ENCODE results near the gene DENR. TPM values are rescaled to one million over a fixed set of nuclear protein-coding genes. Genes with fewer than 3 reads are reported as not detected.
"Not testable (repeated sequence)": the region's sequence is repeated elsewhere in the genome, so short reads cannot be mapped to it uniquely, and the experiment has no call there.

DENR gene, protein sequence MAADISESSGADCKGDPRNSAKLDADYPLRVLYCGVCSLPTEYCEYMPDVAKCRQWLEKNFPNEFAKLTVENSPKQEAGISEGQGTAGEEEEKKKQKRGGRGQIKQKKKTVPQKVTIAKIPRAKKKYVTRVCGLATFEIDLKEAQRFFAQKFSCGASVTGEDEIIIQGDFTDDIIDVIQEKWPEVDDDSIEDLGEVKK
- total RNA-seq (ENCODE audit: unreplicated experiment), result 79.7 TPM
- long read RNA-seq, partial matches to known transcripts, result 0 of 3 reads
- long read RNA-seq, other reads (novel, unspliced or antisense), result 2 of 3 reads

DNA sequence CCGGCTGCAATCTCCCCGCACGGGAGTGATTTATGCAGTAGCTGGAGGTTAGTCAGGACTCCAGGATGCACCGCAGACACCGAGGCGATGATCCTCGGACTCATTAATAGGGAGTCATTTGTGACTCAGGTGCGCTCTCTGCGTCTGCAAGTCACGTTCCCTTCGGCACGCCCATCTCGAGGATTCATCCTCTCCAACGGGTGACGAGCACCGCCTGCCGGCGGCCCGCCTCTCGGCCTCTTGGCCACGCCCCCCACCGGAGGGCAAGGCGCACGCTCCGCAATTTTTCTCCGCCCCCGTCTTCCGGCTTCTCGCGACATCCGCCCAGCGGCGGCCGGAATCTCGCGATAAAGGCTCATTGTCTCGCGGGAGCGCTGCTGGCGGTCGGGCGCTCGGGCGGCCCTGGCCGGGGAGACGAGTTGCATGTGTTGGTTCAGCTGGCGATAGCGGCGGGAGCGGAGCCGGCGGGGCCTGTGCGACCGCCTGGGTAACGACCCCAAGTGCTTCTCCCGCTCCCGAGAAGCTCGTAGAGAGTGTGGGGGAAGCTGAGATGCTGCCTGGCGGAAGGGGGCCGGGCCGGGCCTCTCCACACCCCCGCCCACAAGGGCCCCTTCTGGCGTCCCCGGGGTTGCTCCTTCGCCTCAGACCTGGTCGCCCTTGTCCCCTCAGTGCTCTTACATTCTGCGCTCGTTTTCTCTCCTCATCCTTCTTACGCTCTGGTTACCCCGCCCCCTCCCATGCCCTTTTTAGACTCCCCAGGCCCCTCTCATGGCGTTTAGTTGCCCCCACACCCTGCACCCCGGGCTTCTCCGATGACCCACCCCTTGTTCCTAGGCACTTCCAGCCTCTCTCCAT is at the start of gene DENR:
DENR (plus strand) TSS at position 361 of the 855 bp plus-strand sequence. CDS start 878 bp downstream, outside the sequence.
- Mint-ChIP-seq H3K27me3 (ENCODE audit: unreplicated experiment) (peaks cover 11% of the 10 kb centered on the region), H3K4me1 (ENCODE audit: unreplicated experiment) (peaks cover 51% of the 10 kb centered on the region), H3K4me3 (ENCODE audit: unreplicated experiment) (peak within 1 kb of the TSS; percentile 99), H3K27ac (ENCODE audit: unreplicated experiment) (peak within 1 kb of the TSS; percentile 97), H3K36me3 (ENCODE audit: low read depth, unreplicated experiment) (peaks cover 40% of the 10 kb centered on the region), H3K9me3 (ENCODE audit: unreplicated experiment) (no peaks in the 10 kb centered on the region)
- peak; percentile 100 for DNase-seq (ENCODE audit: low spot score)
- TF ChIP-seq, protein P1, sequence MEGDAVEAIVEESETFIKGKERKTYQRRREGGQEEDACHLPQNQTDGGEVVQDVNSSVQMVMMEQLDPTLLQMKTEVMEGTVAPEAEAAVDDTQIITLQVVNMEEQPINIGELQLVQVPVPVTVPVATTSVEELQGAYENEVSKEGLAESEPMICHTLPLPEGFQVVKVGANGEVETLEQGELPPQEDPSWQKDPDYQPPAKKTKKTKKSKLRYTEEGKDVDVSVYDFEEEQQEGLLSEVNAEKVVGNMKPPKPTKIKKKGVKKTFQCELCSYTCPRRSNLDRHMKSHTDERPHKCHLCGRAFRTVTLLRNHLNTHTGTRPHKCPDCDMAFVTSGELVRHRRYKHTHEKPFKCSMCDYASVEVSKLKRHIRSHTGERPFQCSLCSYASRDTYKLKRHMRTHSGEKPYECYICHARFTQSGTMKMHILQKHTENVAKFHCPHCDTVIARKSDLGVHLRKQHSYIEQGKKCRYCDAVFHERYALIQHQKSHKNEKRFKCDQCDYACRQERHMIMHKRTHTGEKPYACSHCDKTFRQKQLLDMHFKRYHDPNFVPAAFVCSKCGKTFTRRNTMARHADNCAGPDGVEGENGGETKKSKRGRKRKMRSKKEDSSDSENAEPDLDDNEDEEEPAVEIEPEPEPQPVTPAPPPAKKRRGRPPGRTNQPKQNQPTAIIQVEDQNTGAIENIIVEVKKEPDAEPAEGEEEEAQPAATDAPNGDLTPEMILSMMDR (IDR thresholded peaks at IDR 0.05; ENCODE audit: unreplicated experiment), result peak; percentile 62

DNA sequence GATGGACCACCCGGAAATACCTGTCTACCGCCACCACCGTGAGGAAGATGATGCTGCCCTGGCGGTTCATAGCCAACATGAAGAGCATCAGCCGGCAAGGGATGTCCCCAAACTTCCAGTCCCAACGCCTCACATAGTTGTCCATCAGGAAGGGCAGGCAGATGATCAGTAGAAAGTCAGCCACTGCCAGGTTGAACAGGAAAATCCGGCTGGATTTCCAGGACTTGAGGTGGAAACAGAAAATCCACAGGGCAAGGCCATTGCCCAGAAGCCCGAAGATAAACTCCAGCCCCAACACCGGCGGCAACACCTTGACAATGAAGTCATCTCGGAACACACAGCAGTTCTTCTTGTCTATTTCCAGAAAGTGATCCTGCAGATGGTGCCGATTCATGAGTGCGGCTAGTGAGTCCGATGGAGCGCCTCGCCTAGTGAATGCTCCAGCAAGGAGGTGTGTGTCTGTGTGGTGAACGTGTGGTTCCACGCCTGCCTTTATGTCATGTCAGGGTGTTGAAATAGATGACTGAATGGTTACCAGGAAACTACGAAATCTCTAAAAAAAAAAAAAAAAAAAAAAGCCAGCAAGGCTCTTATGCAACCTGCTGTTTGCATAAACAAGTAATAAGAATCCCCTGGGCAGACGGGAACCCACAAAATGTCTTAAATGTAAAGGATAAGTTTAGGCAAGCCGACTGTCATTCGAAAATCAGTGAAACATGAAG is 49.6 kb upstream of the DENR start, which contains the start of gene HCAR2:
HCAR2 (minus strand) TSS at position 468 of the 722 bp plus-strand sequence; CDS start at position 394, 74 bp downstream.
- not testable (repeated sequence) for DNase-seq (ENCODE audit: low spot score); H3K27me3 Mint-ChIP-seq (ENCODE audit: unreplicated experiment); H3K9me3 Mint-ChIP-seq (ENCODE audit: unreplicated experiment); H3K4me1 Mint-ChIP-seq (ENCODE audit: unreplicated experiment); H3K27ac Mint-ChIP-seq (ENCODE audit: unreplicated experiment); H3K4me3 Mint-ChIP-seq (ENCODE audit: unreplicated experiment); H3K36me3 Mint-ChIP-seq (ENCODE audit: low read depth, unreplicated experiment)

DNA sequence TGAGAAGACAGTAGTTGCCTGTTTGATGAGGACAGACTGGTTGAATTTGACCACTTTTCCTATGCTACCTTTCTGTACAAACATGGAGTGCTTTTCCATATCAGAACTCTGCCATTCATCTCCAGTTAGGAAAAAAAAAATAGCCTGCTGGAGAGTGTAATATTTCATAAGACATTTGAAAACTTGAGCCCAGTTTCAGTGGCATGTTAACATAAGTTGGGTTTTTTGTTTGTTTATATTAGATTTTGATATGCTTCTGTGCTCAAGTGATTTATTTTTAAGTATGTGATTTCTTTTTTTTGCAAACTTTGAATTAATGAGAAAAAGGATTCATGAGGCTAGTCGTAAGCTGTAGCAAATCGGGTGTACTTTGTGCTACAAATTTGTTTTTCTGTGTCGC is 48.8 kb upstream of the DENR start:
- not testable (repeated sequence) for H3K36me3 Mint-ChIP-seq (ENCODE audit: low read depth, unreplicated experiment); H3K27ac Mint-ChIP-seq (ENCODE audit: unreplicated experiment); H3K9me3 Mint-ChIP-seq (ENCODE audit: unreplicated experiment); DNase-seq (ENCODE audit: low spot score); H3K4me1 Mint-ChIP-seq (ENCODE audit: unreplicated experiment); H3K4me3 Mint-ChIP-seq (ENCODE audit: unreplicated experiment); H3K27me3 Mint-ChIP-seq (ENCODE audit: unreplicated experiment)

DNA sequence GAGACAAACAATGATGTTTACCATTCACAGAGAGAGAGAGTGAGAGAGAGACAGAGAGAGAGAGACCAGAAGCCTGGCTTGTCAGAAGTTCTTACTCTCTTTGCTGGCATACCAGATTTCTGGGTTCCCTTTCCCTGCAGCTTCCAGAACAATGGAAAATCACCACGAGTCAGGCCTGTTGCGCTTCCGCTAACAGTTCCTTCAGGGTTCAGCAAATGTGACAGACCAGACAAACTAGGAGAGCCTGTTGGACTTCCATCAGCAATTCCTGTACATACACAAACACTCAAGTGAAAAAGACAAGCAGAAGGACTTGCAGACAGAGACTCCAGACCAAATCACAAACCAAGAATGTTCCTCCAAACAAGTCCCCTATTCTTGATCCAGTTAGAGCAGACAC is 43.3 kb upstream of the DENR start:
- not testable (repeated sequence) for H3K4me3 Mint-ChIP-seq (ENCODE audit: unreplicated experiment); H3K27ac Mint-ChIP-seq (ENCODE audit: unreplicated experiment); H3K36me3 Mint-ChIP-seq (ENCODE audit: low read depth, unreplicated experiment); DNase-seq (ENCODE audit: low spot score); H3K9me3 Mint-ChIP-seq (ENCODE audit: unreplicated experiment); H3K27me3 Mint-ChIP-seq (ENCODE audit: unreplicated experiment); H3K4me1 Mint-ChIP-seq (ENCODE audit: unreplicated experiment)

DNA sequence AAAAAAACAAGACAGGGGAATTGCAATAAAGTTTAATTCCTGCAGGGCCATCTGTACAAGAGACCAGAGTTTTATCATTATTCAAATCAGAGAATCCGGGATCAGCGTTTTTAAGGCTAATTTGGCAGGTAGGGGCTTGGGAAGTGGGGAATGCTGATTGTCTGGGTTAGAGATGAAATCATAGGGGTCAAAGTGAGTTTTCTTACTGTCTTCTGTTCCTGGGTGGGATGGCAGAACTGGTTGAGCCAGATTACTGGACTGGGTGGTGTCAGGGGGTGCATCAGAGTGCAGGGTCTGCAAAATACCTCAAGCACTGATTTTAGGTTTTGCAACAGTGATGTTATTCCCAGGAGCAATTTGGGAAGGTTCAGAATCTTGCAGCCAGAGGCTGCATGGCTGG is 42.3 kb upstream of the DENR start:
- not testable (repeated sequence) for H3K27me3 Mint-ChIP-seq (ENCODE audit: unreplicated experiment); H3K4me3 Mint-ChIP-seq (ENCODE audit: unreplicated experiment); H3K27ac Mint-ChIP-seq (ENCODE audit: unreplicated experiment); H3K4me1 Mint-ChIP-seq (ENCODE audit: unreplicated experiment); DNase-seq (ENCODE audit: low spot score); H3K9me3 Mint-ChIP-seq (ENCODE audit: unreplicated experiment); H3K36me3 Mint-ChIP-seq (ENCODE audit: low read depth, unreplicated experiment)

DNA sequence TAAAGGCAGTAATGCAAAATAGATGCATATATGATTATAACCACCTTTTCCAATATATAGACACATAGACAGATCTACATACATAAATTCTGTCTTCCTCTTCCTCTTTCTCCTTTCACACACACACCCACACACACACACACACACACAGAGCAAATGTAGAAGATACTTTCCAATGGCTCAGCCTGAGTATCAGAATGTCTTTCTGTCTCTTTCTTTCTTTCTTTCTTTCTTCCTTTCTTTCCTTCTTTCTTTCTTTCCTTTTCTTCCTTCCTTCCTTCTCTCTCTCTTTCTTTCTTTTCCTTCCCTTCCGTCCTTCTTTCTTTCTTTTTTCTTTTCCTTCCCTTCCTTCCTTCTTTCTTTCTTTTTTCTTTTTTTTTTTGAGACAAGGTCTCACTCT is 41.4 kb upstream of the DENR start:
- DNase-seq (ENCODE audit: low spot score); H3K4me3 Mint-ChIP-seq (ENCODE audit: unreplicated experiment); H3K36me3 Mint-ChIP-seq (ENCODE audit: low read depth, unreplicated experiment); H3K27ac Mint-ChIP-seq (ENCODE audit: unreplicated experiment); H3K4me1 Mint-ChIP-seq (ENCODE audit: unreplicated experiment); H3K9me3 Mint-ChIP-seq (ENCODE audit: unreplicated experiment); H3K27me3 Mint-ChIP-seq (ENCODE audit: unreplicated experiment): not testable (repeated sequence)

DNA sequence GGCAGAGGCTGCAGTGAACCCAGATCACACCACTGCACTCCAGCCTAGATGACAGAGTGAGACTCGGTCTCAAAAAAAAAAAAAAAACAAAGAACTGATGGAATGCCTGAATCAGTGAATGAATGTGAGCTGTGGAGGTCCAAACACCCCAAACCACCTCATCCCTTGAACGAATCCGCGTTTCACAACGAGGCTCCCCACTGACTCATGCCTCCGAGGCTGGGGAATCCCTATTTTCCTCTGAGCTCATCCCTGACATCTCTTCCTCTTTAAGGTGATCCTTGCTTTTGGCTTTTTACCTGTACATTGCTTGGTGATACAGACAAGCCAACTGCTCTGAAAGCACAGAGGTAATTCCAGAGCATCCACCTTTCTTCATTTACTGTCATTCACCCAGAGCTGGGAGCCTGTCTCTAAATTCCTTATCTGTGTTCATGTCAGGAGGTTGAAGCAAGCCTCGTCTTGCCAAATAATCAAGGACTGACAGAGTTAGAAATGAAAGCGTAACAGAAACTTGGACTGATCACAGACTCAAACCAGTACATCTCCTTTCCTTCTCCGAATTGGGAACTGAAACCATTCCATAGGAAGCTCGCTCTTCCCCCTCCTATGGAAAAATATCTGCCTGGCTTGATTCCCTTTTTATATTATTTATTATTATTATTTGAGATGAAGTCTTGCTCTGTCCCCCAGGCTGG is 39.0 kb upstream of the DENR start:
- not testable (repeated sequence) for H3K36me3 Mint-ChIP-seq (ENCODE audit: low read depth, unreplicated experiment); H3K4me3 Mint-ChIP-seq (ENCODE audit: unreplicated experiment); H3K4me1 Mint-ChIP-seq (ENCODE audit: unreplicated experiment); DNase-seq (ENCODE audit: low spot score); H3K27ac Mint-ChIP-seq (ENCODE audit: unreplicated experiment); H3K27me3 Mint-ChIP-seq (ENCODE audit: unreplicated experiment); H3K9me3 Mint-ChIP-seq (ENCODE audit: unreplicated experiment)

DNA sequence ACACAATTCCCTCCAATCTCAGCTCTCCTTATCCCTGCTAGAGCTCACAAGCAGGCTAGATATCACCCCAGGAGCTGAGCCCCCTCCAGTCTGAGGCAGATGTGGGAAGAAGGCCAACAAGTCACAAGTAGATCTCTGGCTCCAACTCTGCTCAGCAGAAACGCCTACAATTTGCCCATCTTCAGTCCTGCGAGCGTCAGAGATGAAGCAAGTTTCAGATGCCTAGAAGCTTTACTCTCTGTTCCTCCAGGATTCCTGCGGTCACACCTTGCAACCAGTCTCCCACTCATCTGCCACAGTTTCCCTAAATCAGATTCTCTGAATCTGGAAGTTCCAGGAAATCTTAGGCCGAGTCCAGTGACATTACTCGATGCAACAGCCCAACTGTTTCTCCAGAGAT is 37.4 kb upstream of the DENR start:
- not testable (repeated sequence) for DNase-seq (ENCODE audit: low spot score); H3K4me3 Mint-ChIP-seq (ENCODE audit: unreplicated experiment); H3K36me3 Mint-ChIP-seq (ENCODE audit: low read depth, unreplicated experiment); H3K9me3 Mint-ChIP-seq (ENCODE audit: unreplicated experiment); H3K27ac Mint-ChIP-seq (ENCODE audit: unreplicated experiment); H3K27me3 Mint-ChIP-seq (ENCODE audit: unreplicated experiment); H3K4me1 Mint-ChIP-seq (ENCODE audit: unreplicated experiment)

DNA sequence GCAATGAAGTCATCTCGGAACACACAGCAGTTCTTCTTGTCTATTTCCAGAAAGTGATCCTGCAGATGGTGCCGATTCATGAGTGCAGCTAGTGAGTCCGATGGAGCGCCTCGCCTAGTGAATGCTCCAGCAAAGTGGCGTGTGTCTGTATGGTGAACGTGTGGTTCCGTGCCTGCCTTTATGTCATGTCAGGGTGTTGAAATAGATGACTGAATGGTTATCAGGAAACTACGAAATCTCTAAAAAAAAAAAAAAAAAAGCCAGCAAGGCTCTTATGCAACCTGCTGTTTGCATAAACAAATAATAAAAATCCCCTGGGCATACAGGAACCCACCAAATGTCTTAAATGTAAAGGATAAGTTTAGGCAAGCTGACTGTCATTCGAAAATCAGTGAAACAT is 36.0 kb upstream of the DENR start, which contains the start of gene HCAR3:
HCAR3 (minus strand) TSS at position 154 of the 400 bp plus-strand sequence; CDS start at position 80, 74 bp downstream.
- not testable (repeated sequence) for H3K4me1 Mint-ChIP-seq (ENCODE audit: unreplicated experiment); H3K27me3 Mint-ChIP-seq (ENCODE audit: unreplicated experiment); H3K4me3 Mint-ChIP-seq (ENCODE audit: unreplicated experiment); H3K27ac Mint-ChIP-seq (ENCODE audit: unreplicated experiment); H3K9me3 Mint-ChIP-seq (ENCODE audit: unreplicated experiment); H3K36me3 Mint-ChIP-seq (ENCODE audit: low read depth, unreplicated experiment); DNase-seq (ENCODE audit: low spot score)

Data from endothelial cell (in vitro differentiated cells).